Adrenal gland (tissue), 5 donors: ENCODE results near the gene NSL1.

Experiments
- CTCF ChIP-seq, 6 experiments: fragments of 450-650 bp in 4 of 6; fragments of 200-600 bp in 2 of 6; sonication (generic) in 1 of 6; IDR thresholded peaks; 1 replicate in 5 of 6; 2 replicates in 1 of 6; pipeline versions ENCODE4 v1.5.1 to v1.8.0; 2016 to 2021; ENCODE audit warnings: antibody characterized with exemption in 6 of 6, mild to moderate bottlenecking in 2 of 6, moderate library complexity in 1 of 6
- POLR2A ChIP-seq, 2 donors: fragments of 450-650 bp; IDR thresholded peaks; one replicate each; pipeline ENCODE4 v1.6.1; 2017; ENCODE audit warnings: antibody characterized with exemption in 2 of 2, mild to moderate bottlenecking in 2 of 2, moderate library complexity in 1 of 2
- donor health status: DM: no; HTN: no; CAD: no.

- no peak for TF ChIP-seq CTCF (IDR thresholded peaks at IDR 0.05)
- no peak for TF ChIP-seq POLR2A (IDR thresholded peaks at IDR 0.05)
Measured at GRCh38 chr1:212827831-212828278, 36.3 kb upstream of the NSL1 start.
